H9 (cell line): ENCODE data around the gene VAPA. TPM values are rescaled to one million over a fixed set of nuclear protein-coding genes. Genes with fewer than 3 reads are reported as not detected.

Experiments used
- DNase-seq: peaks from one replicate; pipeline ENCODE4 v3.0.0-alpha.2; 2017
- H2AFZ ChIP-seq: one replicate; pipeline ENCODE4 v1.6.1; 2013; ENCODE audit warnings: mild to moderate bottlenecking, low read length, control low read depth, moderate library complexity
- H2AK5ac ChIP-seq: 2 replicates; pipeline ENCODE4 v1.6.1; 2013; ENCODE audit warnings: low read length, control low read depth, mixed read lengths; ENCODE audit not compliant: insufficient read length
- H2BK120ac ChIP-seq: one replicate; pipeline ENCODE4 v1.6.1; 2013; ENCODE audit warnings: low read depth, mild to moderate bottlenecking, low read length, control low read depth, inconsistent platforms; ENCODE audit not compliant: poor library complexity, severe bottlenecking
- H2BK12ac ChIP-seq: 2 replicates; pipeline ENCODE4 v1.6.1; 2013; ENCODE audit warnings: low read length, control low read depth, mixed read lengths, low read depth; ENCODE audit not compliant: insufficient read length
- H2BK15ac ChIP-seq: 2 replicates; pipeline ENCODE4 v1.6.1; 2013; ENCODE audit warnings: low read depth, low read length, control low read depth
- H2BK20ac ChIP-seq: one replicate; pipeline ENCODE4 v1.6.1; 2013; ENCODE audit warnings: low read depth, mild to moderate bottlenecking, low read length, control low read depth, inconsistent platforms; ENCODE audit not compliant: poor library complexity, severe bottlenecking
- H2BK5ac ChIP-seq: 2 replicates; pipeline ENCODE4 v1.6.1; 2013; ENCODE audit warnings: low read length, control low read depth, mixed read lengths; ENCODE audit not compliant: insufficient read length
- H3K14ac ChIP-seq: 2 replicates; pipeline ENCODE4 v1.6.1; 2013; ENCODE audit warnings: low read length, control low read depth; ENCODE audit not compliant: insufficient read depth
- H3K18ac ChIP-seq: 2 replicates; pipeline ENCODE4 v1.6.1; 2013; ENCODE audit warnings: low read depth, mild to moderate bottlenecking, mixed read lengths, low read length, control low read depth; ENCODE audit not compliant: insufficient read length
- H3K23ac ChIP-seq: 2 replicates; pipeline ENCODE4 v1.6.1; 2013; ENCODE audit warnings: low read length, control low read depth, mixed read lengths, low read depth; ENCODE audit not compliant: insufficient read length
- H3K23me2 ChIP-seq: 2 replicates; pipeline ENCODE4 v1.6.1; 2013; ENCODE audit warnings: low read depth, mild to moderate bottlenecking, mixed read lengths, low read length, control low read depth; ENCODE audit not compliant: insufficient read length, poor library complexity, severe bottlenecking
- H3K27ac ChIP-seq: 2 replicates; pipeline ENCODE4 v1.5.1; 2013; ENCODE audit warnings: low read length, control low read depth, mixed read lengths, low read depth; ENCODE audit not compliant: insufficient read length
- H3K27me3 ChIP-seq: 2 replicates; pipeline ENCODE4 v1.6.1; 2013; ENCODE audit warnings: low read length, control low read depth, inconsistent platforms; ENCODE audit not compliant: insufficient read depth
- H3K4ac ChIP-seq: 2 replicates; pipeline ENCODE4 v1.6.1; 2013; ENCODE audit warnings: low read depth, mild to moderate bottlenecking, control low read depth, inconsistent platforms, low read length, moderate library complexity
- H3K4me1 ChIP-seq: 2 replicates; pipeline ENCODE4 v1.6.1; 2013; ENCODE audit warnings: low read length, control low read depth, inconsistent platforms; ENCODE audit not compliant: insufficient read depth
- H3K4me2 ChIP-seq: 2 replicates; pipeline ENCODE4 v1.6.1; 2013; ENCODE audit warnings: low read length, control low read depth, mixed read lengths; ENCODE audit not compliant: insufficient read length, insufficient read depth
- H3K56ac ChIP-seq: 2 replicates; pipeline ENCODE4 v1.6.1; 2013; ENCODE audit warnings: low read depth, mild to moderate bottlenecking, mixed read lengths, low read length, control low read depth; ENCODE audit not compliant: insufficient read length
- H3K79me1 ChIP-seq: 2 replicates; pipeline ENCODE4 v1.6.1; 2013; ENCODE audit warnings: low read depth, mild to moderate bottlenecking, moderate library complexity, low read length, control low read depth, inconsistent platforms; ENCODE audit not compliant: insufficient read depth, poor library complexity, severe bottlenecking
- H3K79me2 ChIP-seq: 2 replicates; pipeline ENCODE4 v1.6.1; 2013; ENCODE audit warnings: low read length, control low read depth, inconsistent platforms; ENCODE audit not compliant: insufficient read depth
- H3K9ac ChIP-seq: 2 replicates; pipeline ENCODE4 v1.6.1; 2013; ENCODE audit warnings: low read length, control low read depth, mixed read lengths; ENCODE audit not compliant: insufficient read length; ENCODE audit errors: extremely low read depth
- H3K9me3 ChIP-seq: one replicate; pipeline ENCODE4 v1.6.1; 2013; ENCODE audit warnings: low read depth, low read length, inconsistent platforms; ENCODE audit not compliant: control insufficient read depth
- H3T11ph ChIP-seq: one replicate; pipeline ENCODE4 v1.6.1; 2013; ENCODE audit warnings: mild to moderate bottlenecking, low read length, control low read depth, inconsistent platforms
- H4K20me1 ChIP-seq: one replicate; pipeline ENCODE4 v1.6.1; 2013; ENCODE audit not compliant: control insufficient read depth, insufficient read length, insufficient read depth
- H4K5ac ChIP-seq: 2 replicates; pipeline ENCODE4 v1.6.1; 2013; ENCODE audit warnings: low read depth, mild to moderate bottlenecking, mixed read lengths, low read length, control low read depth; ENCODE audit not compliant: insufficient read length
- H4K8ac ChIP-seq: replicated peaks from 2 replicates; pipeline ENCODE4 v1.6.1; 2013; ENCODE audit warnings: low read length, control low read depth, mixed read lengths, low read depth; ENCODE audit not compliant: insufficient read length
- H4K91ac ChIP-seq: 2 replicates; pipeline ENCODE4 v1.6.1; 2013; ENCODE audit warnings: low read depth, mild to moderate bottlenecking, moderate library complexity, mixed read lengths, low read length, control low read depth; ENCODE audit not compliant: insufficient read length
- H3K27ac Mint-ChIP-seq, 3 experiments: 2 replicates in 2 of 3; 3 replicates in 1 of 3; pipeline ENCODE4 v1.8.0; 2020 to 2021; ENCODE audit warnings: mixed read lengths in 3 of 3, mild to moderate bottlenecking in 1 of 3, moderate library complexity in 1 of 3
- H3K27me3 Mint-ChIP-seq: 2 replicates; pipeline ENCODE4 v1.8.0; 2021; ENCODE audit warnings: low read depth, mild to moderate bottlenecking, moderate library complexity, mixed read lengths
- H3K36me3 Mint-ChIP-seq, 3 experiments: 2 replicates in 2 of 3; 3 replicates in 1 of 3; pipeline ENCODE4 v1.8.0; 2020 to 2021; ENCODE audit warnings: low read depth in 3 of 3, mixed read lengths in 3 of 3; ENCODE audit not compliant: insufficient read depth in 1 of 3
- H3K4me1 Mint-ChIP-seq, 2 experiments: 2 replicates each; pipeline ENCODE4 v1.8.0; 2020; ENCODE audit warnings: mixed read lengths in 2 of 2
- H3K4me3 Mint-ChIP-seq, 2 experiments: 2 replicates in 1 of 2; 3 replicates in 1 of 2; pipeline ENCODE4 v1.8.0; 2020 to 2021; ENCODE audit warnings: mild to moderate bottlenecking in 2 of 2, mixed read lengths in 2 of 2, moderate library complexity in 1 of 2
- H3K9me3 Mint-ChIP-seq, 2 experiments: 2 replicates in 1 of 2; 3 replicates in 1 of 2; pipeline ENCODE4 v1.8.0; 2020; ENCODE audit warnings: mild to moderate bottlenecking in 2 of 2, mixed read lengths in 2 of 2, moderate library complexity in 1 of 2
- CTCF ChIP-seq: fragments of 200-600 bp; sonication (generic); conservative IDR thresholded peaks from 3 replicates; pipeline ENCODE4 v1.8.0; 2021; ENCODE audit warnings: antibody characterized with exemption, mild to moderate bottlenecking
- WGBS: extraction: QIAGEN DNeasy Blood & Tissue Kit; methylation state at CpG from one replicate; pipeline ENCODE4 v1.1.7; 2013; ENCODE audit warnings: missing lambda C conversion rate, low lambda C conversion rate, mixed read lengths; ENCODE audit not compliant: insufficient read length; ENCODE audit errors: extremely low coverage; 5-methylcytosine and 5-hydroxymethylcytosine counted together
- total RNA-seq: library from RNA; stranded (reverse); gene quantifications from 2 replicates; pipeline ENCODE4 v1.2.1, GENCODE V29; 2021

VAPA gene
- total RNA-seq, 1 experiment from 2014 or later = 141 TPM

DNA sequence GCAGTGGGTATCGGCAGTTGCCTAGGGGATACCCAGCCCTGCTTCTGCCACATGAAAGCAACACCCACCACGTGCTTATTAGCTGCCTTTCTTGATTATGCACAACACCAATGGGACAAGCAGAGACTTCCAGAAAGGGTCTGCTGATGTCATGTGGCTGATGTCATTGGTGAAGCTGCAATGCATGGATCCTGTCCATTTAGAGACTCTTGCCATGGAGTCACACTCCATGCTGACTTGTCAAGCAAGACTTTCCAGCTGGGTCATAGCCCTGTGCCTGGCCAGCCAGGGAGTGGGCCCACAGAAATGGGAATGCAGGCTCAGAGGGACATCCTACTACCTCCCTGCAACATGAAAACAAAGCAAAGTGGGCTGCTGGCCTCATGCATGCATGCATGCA lies 81.8 kb downstream of the VAPA start:
- H3K27ac ChIP-seq = no peak overlapping the region
- no peak for TF ChIP-seq CTCF
- H2BK20ac ChIP-seq = no peak overlapping the region
- H3K14ac ChIP-seq = no peak overlapping the region
- H3K36me3 Mint-ChIP-seq = peaks cover 0 to 5% (median 4%) of the 10 kb centered on the region in 3 experiments; a peak in 4 of 7 replicates
- no peaks in the 10 kb centered on the region for H3K79me1 ChIP-seq
- H2BK15ac ChIP-seq = no peak overlapping the region
- H3K4ac ChIP-seq = no peak overlapping the region
- no peak overlapping the region for H3K23ac ChIP-seq
- no peak overlapping the region for H3K56ac ChIP-seq
- H2AFZ ChIP-seq = no peak overlapping the region
- no peak overlapping the region for H4K91ac ChIP-seq
- H3K9me3 Mint-ChIP-seq = peaks cover 8 to 11% of the 10 kb centered on the region in 2 experiments
- no peak overlapping the region for H2BK12ac ChIP-seq
- H2BK5ac ChIP-seq = no peak overlapping the region
- peaks cover 4% of the 10 kb centered on the region for H4K20me1 ChIP-seq
- H2AK5ac ChIP-seq = no peak overlapping the region
- no peak overlapping the region for H3T11ph ChIP-seq
- H3K27me3 ChIP-seq = no peaks in the 10 kb centered on the region
- peaks cover 5% of the 10 kb centered on the region for H3K27me3 Mint-ChIP-seq
- no peak overlapping the region for H4K8ac ChIP-seq
- no peaks in the 10 kb centered on the region for H3K4me1 Mint-ChIP-seq
- no peaks in the 10 kb centered on the region for H3K9me3 ChIP-seq
- H3K27ac Mint-ChIP-seq = no peak overlapping the region
- no peak overlapping the region for H3K18ac ChIP-seq
- H2BK120ac ChIP-seq = no peak overlapping the region
- no peaks in the 10 kb centered on the region for H3K23me2 ChIP-seq
- DNase-seq = no peak
- no peak overlapping the region for H3K4me3 Mint-ChIP-seq
- WGBS = no CpG with 5 or more reads among the region's 2 CpGs
- no peak overlapping the region for H3K4me2 ChIP-seq
- H3K4me1 ChIP-seq = no peaks in the 10 kb centered on the region
- no peak overlapping the region for H3K9ac ChIP-seq
- no peaks in the 10 kb centered on the region for H3K79me2 ChIP-seq
- H4K5ac ChIP-seq = no peak overlapping the region
